Keratinocyte (primary cell): ENCODE measurements around the gene ARHGAP6. TPM values are rescaled to one million over a fixed set of nuclear protein-coding genes. Genes with fewer than 3 reads are reported as not detected.
"Not testable (repeated sequence)": the region's sequence is repeated elsewhere in the genome, so short reads cannot be mapped to it uniquely, and the experiment has no call there.

Experiments used
- DNase-seq: peaks from one replicate; pipeline ENCODE4 v3.0.0-alpha.2; 2011; ENCODE audit warnings: low read depth, missing footprints, low spot score
- FAIRE-seq: peaks from 2 replicates; lab custom pipeline; 2011; peaks lifted over from hg19 to GRCh38; lab: Jason Lieb, UNC
- H2AFZ ChIP-seq: 2 replicates; pipeline ENCODE4 v1.6.0; 2012; ENCODE audit warnings: low read length, control low read depth, inconsistent platforms; ENCODE audit not compliant: control insufficient read depth
- H3K27ac ChIP-seq: 2 replicates; pipeline ENCODE4 v1.5.1; 2011; ENCODE audit warnings: low read length; ENCODE audit not compliant: control insufficient read depth, insufficient read depth
- H3K27me3 ChIP-seq: 3 replicates; pipeline ENCODE4 v1.6.0; 2011; ENCODE audit warnings: low read length; ENCODE audit not compliant: control insufficient read depth, insufficient read depth; ENCODE audit errors: extremely low read depth
- H3K36me3 ChIP-seq, 2 experiments: 2 replicates in 1 of 2; 3 replicates in 1 of 2; pipeline ENCODE4 v1.5.1; 2011; ENCODE audit warnings: low read length in 2 of 2, mild to moderate bottlenecking in 1 of 2; ENCODE audit not compliant: control insufficient read depth in 2 of 2, insufficient read depth in 2 of 2; ENCODE audit errors: extremely low read depth in 1 of 2
- H3K4me1 ChIP-seq: 3 replicates; pipeline ENCODE4 v1.5.1; 2011; ENCODE audit warnings: low read length; ENCODE audit not compliant: control insufficient read depth, insufficient read depth; ENCODE audit errors: extremely low read depth
- H3K4me2 ChIP-seq: 3 replicates; pipeline ENCODE4 v1.6.0; 2011; ENCODE audit warnings: low read depth, low read length; ENCODE audit not compliant: control insufficient read depth, insufficient read depth; ENCODE audit errors: extremely low read depth
- H3K4me3 ChIP-seq, 3 experiments: fragments of 200-600 bp in 1 of 3; sonication (generic) in 1 of 3; 2 replicates in 2 of 3; 3 replicates in 1 of 3; pipeline ENCODE4 v1.5.1; 2011 to 2016; ENCODE audit warnings: low read length in 3 of 3, mild to moderate bottlenecking in 3 of 3, control low read depth in 2 of 3, inconsistent platforms in 1 of 3, low read depth in 1 of 3, mixed read lengths in 1 of 3, mixed run types in 1 of 3, moderate library complexity in 1 of 3; ENCODE audit not compliant: control insufficient read depth in 2 of 3, insufficient read depth in 2 of 3; ENCODE audit errors: extremely low read depth in 1 of 3
- H3K79me2 ChIP-seq: 2 replicates; pipeline ENCODE4 v1.6.0; 2012; ENCODE audit warnings: low read length; ENCODE audit not compliant: control insufficient read depth, insufficient read depth
- H3K9ac ChIP-seq: 3 replicates; pipeline ENCODE4 v1.6.0; 2011; ENCODE audit warnings: low read length; ENCODE audit not compliant: control insufficient read depth, insufficient read depth; ENCODE audit errors: extremely low read depth
- H3K9me1 ChIP-seq: 3 replicates; pipeline ENCODE4 v1.6.0; 2011; ENCODE audit warnings: low read length; ENCODE audit not compliant: control insufficient read depth, insufficient read depth; ENCODE audit errors: extremely low read depth
- H3K9me3 ChIP-seq: 2 replicates; pipeline ENCODE4 v1.5.1; 2012; ENCODE audit warnings: low read depth, low read length; ENCODE audit not compliant: control insufficient read depth
- H4K20me1 ChIP-seq: 3 replicates; pipeline ENCODE4 v1.6.0; 2011; ENCODE audit warnings: low read length; ENCODE audit not compliant: control insufficient read depth, insufficient read depth; ENCODE audit errors: extremely low read depth
- EZH2 ChIP-seq: IDR thresholded peaks from one replicate; pipeline ENCODE4 v1.6.1; 2012; ENCODE audit warnings: inconsistent platforms, mild to moderate bottlenecking, low read length, moderate library complexity
- dilution Hi-C: fragments of 300-500 bp; cut with MboI; formaldehyde crosslinking; loops from one replicate; pipeline ENCODE4 v1.7.0; 2020; ENCODE audit warnings: low sequenced_read_pairs; ENCODE audit not compliant: extremely low pct_ligation_motif_present
- polyA plus RNA-seq, 5 experiments: library from polyadenylated mRNA; depleted of rRNA in 3 of 5; stranded (reverse) in 3 of 5; stranded (forward) in 1 of 5; unstranded in 1 of 5; fragments of >200 nt; gene quantifications; 1 replicate in 1 of 5; 2 replicates in 3 of 5; 3 replicates in 1 of 5; pipeline versions ENCODE4 v1.2.1 to v1.2.3, GENCODE V29; 2011 to 2012; ENCODE audit warnings: missing spikeins in 2 of 5, low read depth in 1 of 5, low replicate concordance in 1 of 5
- TF ChIP-seq, protein P1 (sequence below), 3 experiments: IDR thresholded peaks in 1 of 3; conservative IDR thresholded peaks in 1 of 3; optimal IDR thresholded peaks in 1 of 3; 2 replicates in 2 of 3; 3 replicates in 1 of 3; pipeline versions ENCODE3 to v1.5.1; 2011; ENCODE audit warnings: low read length in 3 of 3, mild to moderate bottlenecking in 3 of 3, moderate library complexity in 2 of 3, control low read depth in 1 of 3, inconsistent platforms in 1 of 3; ENCODE audit not compliant: insufficient read depth in 2 of 3; ENCODE audit errors: extremely low read depth in 1 of 3

Gene ARHGAP6
- polyA plus RNA-seq, 1 donor (not counting 4 experiments of a cell fraction or from before 2014, with no cell fraction given): 0.01 TPM

DNA sequence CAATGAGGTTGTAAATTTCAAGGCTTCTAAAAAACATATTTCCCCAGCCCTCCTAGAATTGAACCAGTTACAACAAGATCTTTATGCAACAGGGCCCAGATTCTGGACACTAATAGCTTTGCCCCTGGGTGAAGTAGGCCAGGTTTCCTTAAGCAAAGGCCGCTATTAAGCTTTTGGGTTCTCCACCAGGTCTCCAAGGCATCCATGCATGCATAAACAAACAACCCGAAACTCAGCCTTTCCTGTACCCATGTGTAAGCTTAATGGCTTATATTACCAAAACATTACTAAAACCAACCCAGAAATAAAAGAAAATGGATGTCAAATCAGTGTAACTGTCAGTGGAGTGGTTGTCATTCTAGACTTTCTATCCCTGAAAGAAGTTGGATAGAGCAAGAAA is 137.1 kb downstream of the ARHGAP6 start:
- TF ChIP-seq EZH2: no peak
- TF ChIP-seq, protein P1, sequence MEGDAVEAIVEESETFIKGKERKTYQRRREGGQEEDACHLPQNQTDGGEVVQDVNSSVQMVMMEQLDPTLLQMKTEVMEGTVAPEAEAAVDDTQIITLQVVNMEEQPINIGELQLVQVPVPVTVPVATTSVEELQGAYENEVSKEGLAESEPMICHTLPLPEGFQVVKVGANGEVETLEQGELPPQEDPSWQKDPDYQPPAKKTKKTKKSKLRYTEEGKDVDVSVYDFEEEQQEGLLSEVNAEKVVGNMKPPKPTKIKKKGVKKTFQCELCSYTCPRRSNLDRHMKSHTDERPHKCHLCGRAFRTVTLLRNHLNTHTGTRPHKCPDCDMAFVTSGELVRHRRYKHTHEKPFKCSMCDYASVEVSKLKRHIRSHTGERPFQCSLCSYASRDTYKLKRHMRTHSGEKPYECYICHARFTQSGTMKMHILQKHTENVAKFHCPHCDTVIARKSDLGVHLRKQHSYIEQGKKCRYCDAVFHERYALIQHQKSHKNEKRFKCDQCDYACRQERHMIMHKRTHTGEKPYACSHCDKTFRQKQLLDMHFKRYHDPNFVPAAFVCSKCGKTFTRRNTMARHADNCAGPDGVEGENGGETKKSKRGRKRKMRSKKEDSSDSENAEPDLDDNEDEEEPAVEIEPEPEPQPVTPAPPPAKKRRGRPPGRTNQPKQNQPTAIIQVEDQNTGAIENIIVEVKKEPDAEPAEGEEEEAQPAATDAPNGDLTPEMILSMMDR (optimal IDR thresholded peaks at IDR 0.05 in 1 of 3, IDR thresholded peaks at IDR 0.05 in 1 of 3, conservative IDR thresholded peaks at IDR 0.05 in 1 of 3; ENCODE audit: extremely low read depth in 1 of 3, insufficient read depth in 2 of 3, low read length in 3 of 3): no peak
- no peak overlapping the region for H3K4me3 ChIP-seq
- H3K36me3 ChIP-seq: no peaks in the 10 kb centered on the region
- no peak overlapping the region for H3K9ac ChIP-seq
- H3K27ac ChIP-seq: no peak overlapping the region
- H3K79me2 ChIP-seq: no peaks in the 10 kb centered on the region
- FAIRE-seq: no peak
- DNase-seq: no peak
- H4K20me1 ChIP-seq: no peaks in the 10 kb centered on the region
- H3K4me1 ChIP-seq: no peaks in the 10 kb centered on the region
- H3K9me3 ChIP-seq: no peaks in the 10 kb centered on the region
- dilution Hi-C loops: loop anchor here (25.0 kb wide), 1 partner anchor 366 kb away; no protein-coding TSS in a partner anchor
- no peaks in the 10 kb centered on the region for H3K9me1 ChIP-seq
- H3K4me2 ChIP-seq: no peak overlapping the region
- no peaks in the 10 kb centered on the region for H3K27me3 ChIP-seq
- no peak overlapping the region for H2AFZ ChIP-seq

DNA sequence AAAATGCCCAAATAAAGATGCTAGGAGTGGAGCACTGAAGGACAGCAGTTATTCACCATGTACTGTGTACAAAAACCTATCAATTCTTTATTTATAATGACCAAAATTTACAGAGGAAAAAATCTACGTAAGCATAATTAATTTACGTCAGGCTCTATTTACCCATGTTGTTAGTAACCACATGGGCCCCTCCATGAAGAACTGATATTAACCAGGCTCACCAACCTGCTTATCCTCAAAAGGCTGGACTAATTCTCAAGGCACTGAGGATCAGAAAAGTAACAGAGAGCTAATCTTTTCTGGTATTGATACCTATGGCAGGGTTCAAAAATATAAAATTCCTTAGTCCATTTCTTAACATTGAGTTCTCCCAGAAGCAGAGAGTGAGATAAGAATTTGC is 140.0 kb downstream of the ARHGAP6 start:
- no peak overlapping the region for H3K4me3 ChIP-seq
- no peaks in the 10 kb centered on the region for H3K27me3 ChIP-seq
- H3K4me2 ChIP-seq: no peak overlapping the region
- no peaks in the 10 kb centered on the region for H3K9me3 ChIP-seq
- dilution Hi-C loops: loop anchor here (25.0 kb wide), 1 partner anchor 363 kb away; no protein-coding TSS in a partner anchor
- no peaks in the 10 kb centered on the region for H3K9me1 ChIP-seq
- TF ChIP-seq, protein P1 (optimal IDR thresholded peaks at IDR 0.05 in 1 of 3, IDR thresholded peaks at IDR 0.05 in 1 of 3, conservative IDR thresholded peaks at IDR 0.05 in 1 of 3; ENCODE audit: extremely low read depth in 1 of 3, insufficient read depth in 2 of 3, low read length in 3 of 3): no peak
- no peak for TF ChIP-seq EZH2
- H2AFZ ChIP-seq: no peak overlapping the region
- H3K36me3 ChIP-seq: no peaks in the 10 kb centered on the region
- H4K20me1 ChIP-seq: no peaks in the 10 kb centered on the region
- FAIRE-seq (no peak), DNase-seq (no peak)
- H3K79me2 ChIP-seq: no peaks in the 10 kb centered on the region
- H3K4me1 ChIP-seq: no peaks in the 10 kb centered on the region
- H3K27ac ChIP-seq: no peak overlapping the region
- no peak overlapping the region for H3K9ac ChIP-seq

DNA sequence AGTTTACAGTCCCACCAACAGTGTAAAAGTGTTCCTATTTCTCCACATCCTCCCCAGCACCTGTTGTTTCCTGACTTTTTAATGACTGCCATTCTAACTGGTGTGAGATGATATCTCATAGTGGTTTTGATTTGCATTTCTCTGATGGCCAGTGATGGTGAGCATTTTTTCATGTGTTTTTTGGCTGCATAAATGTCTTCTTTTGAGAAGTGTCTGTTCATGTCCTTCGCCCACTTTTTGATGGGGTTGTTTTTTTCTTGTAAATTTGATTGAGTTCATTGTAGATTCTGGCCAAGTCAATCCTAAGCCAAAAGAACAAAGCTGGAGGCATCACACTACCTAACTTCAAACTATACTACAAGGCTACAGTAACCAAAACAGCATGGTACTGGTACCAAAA is 146.5 kb downstream of the ARHGAP6 start:
- H3K27ac ChIP-seq, H3K9ac ChIP-seq, DNase-seq, H3K4me1 ChIP-seq, H3K9me3 ChIP-seq, H4K20me1 ChIP-seq, H3K36me3 ChIP-seq, H3K4me2 ChIP-seq, H3K9me1 ChIP-seq, H3K27me3 ChIP-seq, dilution Hi-C loops, H2AFZ ChIP-seq, H3K4me3 ChIP-seq, H3K79me2 ChIP-seq, FAIRE-seq: not testable (repeated sequence)
